Smooth muscle cell (in vitro differentiated cells): ENCODE results near the gene GCLC. TPM values are rescaled to one million over a fixed set of nuclear protein-coding genes. Genes with fewer than 3 reads are reported as not detected.

Source experiments
- DNase-seq: peaks from one replicate; lab custom pipeline; 2025; ENCODE audit not compliant: unreplicated experiment; lab: John Stamatoyannopoulos, UW
- H2AFZ ChIP-seq: fragments of 200-600 bp; sonication (generic); 2 replicates; pipeline ENCODE4 v1.6.0; 2016; ENCODE audit warnings: antibody characterized with exemption, low read depth, mild to moderate bottlenecking
- H3F3A ChIP-seq: fragments of 200-600 bp; sonication (generic); 2 replicates; pipeline ENCODE4 v1.6.0; 2017; ENCODE audit warnings: antibody characterized with exemption, low read depth
- H3K27ac ChIP-seq: fragments of 200-600 bp; sonication (generic); 2 replicates; pipeline ENCODE4 v1.5.1; 2016; ENCODE audit warnings: low read depth, mild to moderate bottlenecking
- H3K27me3 ChIP-seq: fragments of 200-600 bp; sonication (generic); 2 replicates; pipeline ENCODE4 v1.6.1; 2016; ENCODE audit warnings: low read depth, mild to moderate bottlenecking
- H3K36me3 ChIP-seq: fragments of 200-600 bp; sonication (generic); 2 replicates; pipeline ENCODE4 v1.5.1; 2016; ENCODE audit warnings: low read depth
- H3K4me1 ChIP-seq: fragments of 200-600 bp; sonication (generic); 2 replicates; pipeline ENCODE4 v1.5.1; 2016; ENCODE audit warnings: low read depth
- H3K4me2 ChIP-seq: fragments of 200-600 bp; sonication (generic); 2 replicates; pipeline ENCODE4 v1.6.0; 2016; ENCODE audit warnings: mild to moderate bottlenecking
- H3K4me3 ChIP-seq: fragments of 200-600 bp; sonication (generic); 2 replicates; pipeline ENCODE4 v1.5.1; 2016; ENCODE audit warnings: mild to moderate bottlenecking
- H3K79me2 ChIP-seq: fragments of 200-600 bp; sonication (generic); 2 replicates; pipeline ENCODE4 v1.6.0; 2016; ENCODE audit warnings: low read depth, mild to moderate bottlenecking
- H3K9ac ChIP-seq: fragments of 200-600 bp; sonication (generic); 2 replicates; pipeline ENCODE4 v1.6.0; 2016; ENCODE audit warnings: low read depth
- H3K9me3 ChIP-seq: fragments of 200-600 bp; sonication (generic); replicated peaks from 2 replicates; pipeline ENCODE4 v1.5.1; 2016; ENCODE audit warnings: low read depth
- H4K20me1 ChIP-seq: fragments of 200-600 bp; sonication (generic); 2 replicates; pipeline ENCODE4 v1.6.0; 2016; ENCODE audit warnings: low read depth
- CTCF ChIP-seq: fragments of 200-600 bp; sonication (generic); IDR thresholded peaks from 2 replicates; pipeline ENCODE4 v1.5.1; 2017; ENCODE audit warnings: borderline replicate concordance, mild to moderate bottlenecking, antibody characterized with exemption; ENCODE audit not compliant: insufficient read depth, poor library complexity, severe bottlenecking
- WGBS: methylation state at CpG from one replicate; pipeline ENCODE4 v1.1.7; 2016; ENCODE audit warnings: low lambda C conversion rate; 5-methylcytosine and 5-hydroxymethylcytosine counted together
- polyA plus RNA-seq: library from polyadenylated mRNA; unstranded; fragments of >200 nt; fragmentation: Nextera tagmentation; extraction: Ambion mirVana; gene quantifications from 2 replicates; pipeline ENCODE4 v1.2.1, GENCODE V29; 2016
- total RNA-seq: library from RNA; depleted of rRNA; stranded (reverse); fragments of >200 nt; gene quantifications from 2 replicates; pipeline ENCODE4 v1.2.3, GENCODE V29; 2014

Gene GCLC
- total and polyA plus RNA-seq, 2 experiments from 2014 or later: 3.7 to 7.1 TPM

GRCh38 chr6:53547166-53547810 lies 2.4 kb upstream of the GCLC start:
- TF ChIP-seq CTCF: no peak
- peak overlapping the region; percentile 88 for H3K4me2 ChIP-seq
- DNase-seq: no peak
- H3K36me3 ChIP-seq: no peaks in the 10 kb centered on the region
- no peaks in the 10 kb centered on the region for H3K27me3 ChIP-seq
- H3F3A ChIP-seq: peaks cover 12% of the 10 kb centered on the region
- WGBS: 15% methylated on average over 12 of the region's 12 CpGs
- H3K4me3 ChIP-seq: peak overlapping the region; percentile 66
- H3K27ac ChIP-seq: peak overlapping the region; percentile 56
- H2AFZ ChIP-seq: peak overlapping the region; percentile 95
- no peaks in the 10 kb centered on the region for H4K20me1 ChIP-seq
- H3K9ac ChIP-seq: peak overlapping the region; percentile 28
- no peaks in the 10 kb centered on the region for H3K9me3 ChIP-seq
- peaks cover 7% of the 10 kb centered on the region for H3K79me2 ChIP-seq
- H3K4me1 ChIP-seq: peaks cover 8% of the 10 kb centered on the region

- Histone ChIP-seq H3K9ac (no peak overlapping the region), H3K27ac (no peak overlapping the region), H3K79me2 (peaks cover 17% of the 10 kb centered on the region), H3F3A (peaks cover 12% of the 10 kb centered on the region), H3K9me3 (no peaks in the 10 kb centered on the region), H3K36me3 (no peaks in the 10 kb centered on the region), H4K20me1 (no peaks in the 10 kb centered on the region), H3K4me2 (no peak overlapping the region), H3K4me3 (no peak overlapping the region), H3K27me3 (no peaks in the 10 kb centered on the region), H2AFZ (no peak overlapping the region), H3K4me1 (peaks cover 8% of the 10 kb centered on the region)
- DNase-seq: no peak
- 81% methylated on average over 2 of the region's 2 CpGs for WGBS
- no peak for TF ChIP-seq CTCF
Measured at GRCh38 chr6:53546281-53546680, 1.4 kb upstream of the GCLC start.

- Histone ChIP-seq H3K9ac (peak overlapping the region; percentile 42), H3K36me3 (no peaks in the 10 kb centered on the region), H3K4me3 (peak overlapping the region; percentile 90), H3K27ac (no peak overlapping the region), H4K20me1 (peaks cover 4% of the 10 kb centered on the region), H2AFZ (peak overlapping the region; percentile 92), H3K27me3 (no peaks in the 10 kb centered on the region), H3K4me2 (peak overlapping the region; percentile 85), H3K4me1 (peaks cover 8% of the 10 kb centered on the region), H3K9me3 (no peaks in the 10 kb centered on the region), H3F3A (peaks cover 12% of the 10 kb centered on the region), H3K79me2 (peaks cover 21% of the 10 kb centered on the region)
- WGBS: under 1% methylated on average over 19 of the region's 24 CpGs
- TF ChIP-seq CTCF: no peak
- no peak for DNase-seq
Measured at GRCh38 chr6:53544217-53544469, 758 bp downstream of the GCLC start.

GRCh38 chr6:53543359-53544216 lies 1.3 kb downstream of the GCLC start:
- H4K20me1 ChIP-seq: peaks cover 4% of the 10 kb centered on the region

More at GRCh38 chr6:53543359-53544216, 1.3 kb downstream of the GCLC start:
- H3K9me3 ChIP-seq: no peaks in the 10 kb centered on the region
- no peak for TF ChIP-seq CTCF
- H3K4me2 ChIP-seq: peak overlapping the region; percentile 85
- H3K4me1 ChIP-seq: peaks cover 8% of the 10 kb centered on the region
- peaks cover 12% of the 10 kb centered on the region for H3F3A ChIP-seq
- no peak for DNase-seq
- H3K9ac ChIP-seq: peak overlapping the region; percentile 42
- H3K4me3 ChIP-seq: peak overlapping the region; percentile 90
- no peak overlapping the region for H3K27ac ChIP-seq
- H3K27me3 ChIP-seq: no peaks in the 10 kb centered on the region
- peaks cover 21% of the 10 kb centered on the region for H3K79me2 ChIP-seq
- H2AFZ ChIP-seq: peak overlapping the region; percentile 92
- WGBS: 15% methylated on average over 7 of the region's 7 CpGs
- H3K36me3 ChIP-seq: no peaks in the 10 kb centered on the region
